GM19328 (cell line): ENCODE measurements around the gene CAPN14.

Experiments used
- ATAC-seq: cut with Tn5 transposase; IDR thresholded peaks from one replicate; pipeline ENCODE4 v1.9.1; 2021; ENCODE audit warnings: mild to moderate bottlenecking, moderate library complexity; ENCODE audit not compliant: unreplicated experiment

Gene CAPN14

DNA sequence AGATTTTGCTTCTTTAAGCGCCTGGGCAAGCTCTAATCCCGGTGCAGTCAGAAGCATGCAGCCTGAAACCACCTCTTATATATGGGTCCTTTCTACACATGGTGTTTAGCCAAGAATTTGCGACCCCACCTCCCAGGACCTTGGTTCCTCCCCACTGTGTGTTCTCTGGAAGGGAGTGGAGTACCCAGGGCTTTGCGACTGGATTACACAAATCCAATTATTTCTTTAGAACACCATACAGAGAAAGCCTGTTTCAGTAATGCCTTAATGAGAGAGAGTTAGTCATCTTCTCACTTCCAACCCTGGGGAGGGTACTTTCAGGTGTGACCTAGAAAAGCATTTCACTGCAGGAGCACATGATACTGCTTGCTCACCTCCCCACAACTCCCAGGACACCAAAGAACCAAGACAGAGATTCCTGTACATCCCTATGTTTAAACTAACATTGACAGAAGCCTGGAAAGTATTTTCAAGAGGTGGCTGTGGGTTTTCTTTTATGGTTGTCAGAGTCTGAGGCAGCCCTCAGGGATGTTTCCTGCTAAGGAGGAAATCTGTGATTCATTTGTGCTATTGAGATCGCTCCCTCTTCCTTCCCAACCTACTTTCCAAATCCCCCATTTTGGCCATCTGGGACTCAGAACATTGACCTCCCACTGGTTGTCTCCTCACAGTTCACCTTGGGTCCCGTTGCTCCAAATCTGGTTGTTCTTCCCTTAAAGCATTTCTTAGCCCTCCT lies at the start of gene CAPN14:
Gene CAPN14 (minus strand): TSS at position 51 of the 736 bp plus-strand sequence. CDS start 12,068 bp downstream, outside the sequence.
- no peak for ATAC-seq

DNA sequence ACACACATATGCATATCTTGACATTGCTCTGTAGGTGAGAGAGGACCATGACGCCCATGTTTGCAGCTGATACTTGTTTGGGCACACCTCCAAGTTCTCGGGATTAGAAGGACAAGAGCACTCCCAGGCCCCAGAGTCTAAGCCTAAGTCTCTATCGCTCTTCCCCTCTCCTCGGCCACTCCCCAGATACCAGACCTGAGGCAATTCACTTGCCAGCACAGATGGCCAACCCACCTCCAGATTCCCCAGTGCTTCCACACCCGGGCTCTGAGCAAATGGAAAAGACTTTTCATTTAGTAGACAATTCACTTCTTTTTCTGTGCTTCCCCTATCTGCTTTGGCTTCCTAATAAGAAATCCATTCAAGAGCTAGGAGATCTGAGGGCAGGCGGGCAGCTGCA lies 49.5 kb upstream of the CAPN14 start:
- no peak for ATAC-seq

DNA sequence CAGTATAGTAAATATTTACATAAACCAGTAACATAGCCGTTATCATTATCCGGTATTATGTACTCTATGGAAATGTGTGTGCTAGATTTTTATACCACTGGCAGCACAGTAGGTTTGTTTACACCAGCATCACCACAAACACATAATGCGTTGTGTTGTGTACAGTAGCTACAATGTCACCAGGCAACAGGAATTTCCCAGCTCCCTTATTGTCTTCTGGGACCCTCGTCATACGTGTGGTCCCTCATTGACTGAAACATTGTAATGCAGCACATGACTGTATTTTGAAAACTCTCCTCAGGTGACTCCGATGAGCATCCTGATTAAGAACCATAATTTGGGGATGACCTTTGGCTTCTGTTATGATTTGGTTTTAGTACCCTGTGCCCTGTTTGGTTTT lies 47.9 kb upstream of the CAPN14 start:
- ATAC-seq = no peak

GRCh38 chr2:31263636-31264190 lies 46.4 kb upstream of the CAPN14 start:
- ATAC-seq = no peak

DNA sequence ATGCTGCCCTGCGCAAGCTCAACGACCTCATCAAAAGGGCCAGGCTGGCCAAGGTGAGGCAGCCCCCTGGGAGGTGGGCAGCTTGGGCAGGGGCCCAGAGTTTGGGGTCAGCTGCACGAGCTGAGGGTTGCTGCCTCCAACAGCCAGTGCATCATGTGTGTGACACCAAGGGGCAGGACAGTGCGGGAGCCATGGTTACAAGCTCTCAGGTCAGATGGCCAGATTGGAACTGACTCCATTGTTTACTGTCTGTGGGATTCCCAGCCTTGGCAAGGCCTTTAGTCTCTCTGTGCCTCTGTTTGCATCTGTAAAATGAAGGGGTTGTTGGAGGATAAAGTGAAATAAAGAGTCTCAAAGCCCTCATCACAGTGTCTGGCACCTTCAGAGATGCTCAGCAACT lies 43.6 kb upstream of the CAPN14 start:
- no peak for ATAC-seq

DNA sequence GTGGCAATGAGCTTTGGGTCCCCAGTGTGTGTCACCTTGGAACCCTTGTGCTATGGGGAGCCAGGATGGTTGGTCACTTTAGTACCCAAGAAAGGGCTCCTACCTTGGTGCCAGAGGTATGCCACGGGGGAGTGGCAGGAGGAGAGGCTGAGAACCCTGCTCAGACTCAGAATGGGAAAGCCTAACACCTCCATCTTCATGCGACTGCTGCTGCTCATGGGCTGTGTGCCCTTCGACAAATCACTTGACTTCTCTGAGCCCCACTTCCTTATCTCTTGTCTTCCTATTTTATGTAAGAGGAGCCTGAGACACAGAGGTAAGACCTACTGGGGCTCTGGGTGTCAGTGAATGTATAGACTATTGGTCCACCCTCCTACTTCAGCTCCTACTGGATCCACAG lies 41.8 kb upstream of the CAPN14 start:
- no peak for ATAC-seq

GRCh38 chr2:31258351-31258750 lies 41.0 kb upstream of the CAPN14 start:
- no peak for ATAC-seq

- peak; percentile 1 for ATAC-seq
Measured at GRCh38 chr2:31256611-31257382, 39.5 kb upstream of the CAPN14 start.

DNA sequence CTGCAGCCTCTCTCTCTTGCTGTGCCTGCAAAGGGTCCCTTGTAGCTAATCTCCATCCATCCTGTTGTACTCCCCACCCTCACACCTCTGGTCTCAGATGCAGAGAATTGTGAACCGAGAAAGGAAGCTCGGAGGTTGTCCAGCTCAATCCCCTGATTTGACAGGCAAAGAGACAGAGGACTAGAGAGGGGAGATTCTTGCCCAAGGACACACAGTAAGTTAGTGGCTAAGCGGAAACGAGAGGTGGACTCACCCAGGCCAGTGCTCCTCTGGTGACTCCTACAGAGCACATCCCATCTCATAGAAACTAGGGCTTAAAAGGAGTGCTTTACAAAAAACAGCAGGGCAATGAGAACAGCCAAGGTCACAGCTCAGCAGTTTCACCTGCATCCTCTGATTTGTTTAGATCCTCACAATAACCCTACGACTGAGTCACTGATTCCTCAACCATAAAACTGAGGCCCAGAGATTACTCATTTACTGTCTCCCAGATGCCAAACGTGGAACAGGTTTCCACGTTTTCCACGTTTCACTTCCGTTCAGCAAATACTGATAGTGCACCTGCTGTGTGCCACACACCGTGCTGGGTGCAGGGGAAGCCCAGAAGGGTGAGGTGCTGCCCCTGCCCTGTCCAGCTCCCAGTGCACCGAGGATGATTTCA lies 38.7 kb upstream of the CAPN14 start:
- peak; percentile 57 for ATAC-seq

DNA sequence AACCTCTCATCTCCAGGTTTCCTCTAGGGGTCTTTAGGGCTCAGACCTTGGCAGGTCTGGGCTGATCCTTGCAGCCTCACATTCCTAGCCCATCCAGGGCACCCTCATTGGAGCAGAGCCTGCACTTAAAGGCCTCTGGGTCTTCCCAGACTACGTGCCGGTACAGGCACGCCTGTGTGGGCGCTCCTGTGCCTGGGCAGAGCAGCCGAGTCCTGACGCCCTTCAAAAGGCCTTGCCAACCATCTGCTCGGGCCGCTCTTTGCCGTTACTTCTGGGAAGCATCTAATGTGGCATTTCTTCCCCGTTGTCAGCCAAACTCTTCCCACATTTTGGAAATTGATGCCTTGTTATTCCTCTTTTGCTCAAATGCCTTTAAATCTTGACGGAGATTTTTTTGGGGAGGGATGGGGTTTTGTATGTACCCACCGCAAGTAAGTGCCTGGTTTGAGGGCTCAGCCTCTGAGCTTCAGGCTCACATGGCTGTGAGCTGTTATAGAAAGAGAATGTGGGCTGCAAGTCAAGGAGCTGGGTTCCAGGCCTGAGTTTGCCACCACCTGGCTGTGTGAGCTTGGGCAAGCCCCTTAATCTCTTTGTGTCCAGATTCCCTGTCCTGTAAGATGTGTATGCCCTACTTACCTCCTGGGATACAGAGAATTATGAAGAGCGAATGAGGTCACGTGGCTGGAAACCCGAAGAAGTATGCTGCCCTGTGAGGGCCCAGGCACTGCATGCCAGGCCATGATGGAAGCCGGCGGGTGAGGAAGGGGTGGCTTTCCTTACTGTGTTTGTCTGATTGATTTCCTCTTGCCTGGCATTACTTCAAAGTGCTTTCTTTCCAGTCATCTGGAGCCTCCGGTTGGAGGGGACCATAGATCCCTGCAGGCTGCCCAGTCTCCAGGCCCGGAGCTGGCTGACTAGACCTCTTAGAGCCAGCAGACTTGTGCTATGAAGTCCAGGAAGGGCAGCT lies 37.2 kb upstream of the CAPN14 start:
- ATAC-seq = no peak

- ATAC-seq = no peak
Measured at GRCh38 chr2:31253356-31254131, 36.2 kb upstream of the CAPN14 start.

DNA sequence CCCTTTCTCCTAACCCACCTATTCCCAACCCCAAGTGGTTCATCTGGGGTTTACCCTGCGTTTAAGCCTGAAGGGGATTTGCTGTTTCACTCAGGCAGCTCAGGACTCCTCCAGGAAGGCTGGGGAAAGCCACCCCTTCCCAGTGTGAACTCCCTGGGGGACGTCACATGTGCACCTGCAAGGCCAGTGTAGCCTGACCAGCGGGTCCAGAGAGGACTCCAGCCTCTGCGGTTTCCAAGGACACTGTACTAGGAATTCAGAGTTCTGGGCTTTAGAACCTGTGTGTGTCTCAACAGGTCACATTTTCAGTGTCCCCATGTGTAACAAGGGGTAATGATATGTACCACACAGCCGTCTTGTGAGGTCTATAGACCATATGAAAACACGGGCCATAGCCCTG lies 34.5 kb upstream of the CAPN14 start:
- ATAC-seq = no peak

DNA sequence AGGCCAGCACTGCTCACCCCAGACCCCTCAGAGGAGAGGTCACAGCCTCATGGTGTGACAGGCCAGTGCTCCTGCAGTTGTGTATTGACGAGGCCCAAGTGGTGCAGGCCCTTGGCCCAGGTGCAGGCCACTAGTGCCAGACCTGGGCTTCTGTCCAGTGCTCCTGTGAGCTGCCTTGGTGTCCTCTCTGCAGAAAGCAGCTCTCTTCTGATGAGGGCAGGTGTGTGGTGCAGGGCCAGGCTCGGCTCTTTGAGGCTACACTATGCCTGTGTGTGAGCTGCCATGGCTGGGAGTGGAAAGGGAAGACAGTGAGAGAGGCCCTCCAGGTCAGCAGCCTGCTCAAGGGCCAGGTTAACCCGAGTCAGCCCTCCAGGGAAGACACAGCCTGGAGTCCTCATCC lies 33.7 kb upstream of the CAPN14 start:
- no peak for ATAC-seq

- no peak for ATAC-seq
Measured at GRCh38 chr2:31249009-31249690, 31.8 kb upstream of the CAPN14 start.

DNA sequence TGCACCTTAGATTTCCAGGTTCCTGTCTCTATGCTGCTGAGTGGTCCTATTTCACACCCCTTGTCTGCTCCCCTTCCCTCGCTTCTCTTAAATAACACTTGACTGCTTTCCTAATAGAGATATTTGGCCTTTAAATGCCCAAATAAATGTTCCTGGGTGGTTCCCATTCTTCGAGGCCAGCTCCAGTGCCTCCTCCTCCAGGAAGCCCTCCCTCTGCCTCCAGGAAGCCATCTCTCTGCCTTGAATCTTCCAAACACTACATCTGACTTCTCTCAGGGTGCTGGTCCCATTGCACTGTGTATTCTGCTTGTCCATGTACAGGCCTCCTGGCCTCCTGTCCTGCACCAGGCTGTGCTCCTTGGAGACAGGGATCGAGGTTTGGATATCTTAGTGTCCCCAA lies 30.8 kb upstream of the CAPN14 start:
- ATAC-seq = no peak

DNA sequence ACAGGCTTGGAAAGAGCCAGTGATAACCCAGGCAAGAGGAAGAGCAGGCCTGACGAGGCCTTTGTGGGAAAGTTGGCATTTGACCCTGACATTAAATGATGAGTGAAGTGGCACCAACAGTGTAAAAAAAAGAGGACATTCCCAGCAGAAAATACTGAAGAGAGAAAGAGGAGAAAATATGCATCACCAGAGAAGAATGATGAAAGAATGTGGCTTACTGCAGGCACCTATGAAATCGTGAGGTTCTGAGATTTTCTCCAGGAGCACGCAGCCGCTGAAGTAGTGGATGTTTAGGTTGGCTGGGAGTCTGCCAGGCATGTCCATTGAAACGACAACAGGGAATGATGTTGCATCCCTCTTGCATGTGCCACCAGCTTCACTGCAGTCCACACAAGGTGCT lies 30.4 kb upstream of the CAPN14 start:
- ATAC-seq = no peak

DNA sequence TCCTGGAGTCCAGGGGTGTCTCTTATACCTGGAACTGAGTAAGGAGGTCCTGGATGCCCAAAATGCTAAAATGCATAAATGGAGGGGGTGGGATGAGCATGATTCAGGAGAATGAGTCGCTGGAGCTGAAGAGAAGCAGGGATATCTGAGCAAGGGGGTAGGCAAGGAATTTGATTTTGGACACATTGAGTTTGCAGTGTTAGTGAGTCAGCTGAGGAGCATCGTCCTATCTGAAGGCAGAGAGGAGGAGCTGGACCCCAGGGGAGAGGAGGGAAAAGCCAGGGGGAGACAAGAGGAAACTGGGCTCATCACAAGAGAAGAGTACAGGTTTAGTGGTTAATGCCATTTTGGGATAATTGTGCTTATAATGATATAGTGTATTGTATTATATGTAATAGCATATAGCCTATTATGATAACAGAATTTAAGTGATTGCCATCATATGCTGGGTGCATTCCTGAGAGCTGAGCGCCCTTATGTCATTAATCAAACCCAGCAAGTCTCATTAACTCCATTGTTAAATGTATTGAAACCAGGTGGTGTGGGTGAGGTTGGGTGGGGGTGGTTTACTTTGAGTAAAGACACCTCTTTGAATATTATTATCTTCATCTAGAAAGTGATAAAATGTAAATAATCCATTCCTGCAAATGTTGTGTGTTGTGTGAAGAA lies 29.0 kb upstream of the CAPN14 start:
- no peak for ATAC-seq

- ATAC-seq = no peak
Measured at GRCh38 chr2:31244101-31244500, 26.8 kb upstream of the CAPN14 start.

- no peak for ATAC-seq
Measured at GRCh38 chr2:31243053-31243452, 25.7 kb upstream of the CAPN14 start.
